GM21619 (cell line): ENCODE results near the gene SSBP3.
"Not testable (repeated sequence)": the region's sequence is repeated elsewhere in the genome, so short reads cannot be mapped to it uniquely, and the experiment has no call there.

Experiments
- ATAC-seq: cut with Tn5 transposase; IDR thresholded peaks from one replicate; pipeline ENCODE4 v1.9.1; 2021; ENCODE audit not compliant: unreplicated experiment

Gene SSBP3

DNA sequence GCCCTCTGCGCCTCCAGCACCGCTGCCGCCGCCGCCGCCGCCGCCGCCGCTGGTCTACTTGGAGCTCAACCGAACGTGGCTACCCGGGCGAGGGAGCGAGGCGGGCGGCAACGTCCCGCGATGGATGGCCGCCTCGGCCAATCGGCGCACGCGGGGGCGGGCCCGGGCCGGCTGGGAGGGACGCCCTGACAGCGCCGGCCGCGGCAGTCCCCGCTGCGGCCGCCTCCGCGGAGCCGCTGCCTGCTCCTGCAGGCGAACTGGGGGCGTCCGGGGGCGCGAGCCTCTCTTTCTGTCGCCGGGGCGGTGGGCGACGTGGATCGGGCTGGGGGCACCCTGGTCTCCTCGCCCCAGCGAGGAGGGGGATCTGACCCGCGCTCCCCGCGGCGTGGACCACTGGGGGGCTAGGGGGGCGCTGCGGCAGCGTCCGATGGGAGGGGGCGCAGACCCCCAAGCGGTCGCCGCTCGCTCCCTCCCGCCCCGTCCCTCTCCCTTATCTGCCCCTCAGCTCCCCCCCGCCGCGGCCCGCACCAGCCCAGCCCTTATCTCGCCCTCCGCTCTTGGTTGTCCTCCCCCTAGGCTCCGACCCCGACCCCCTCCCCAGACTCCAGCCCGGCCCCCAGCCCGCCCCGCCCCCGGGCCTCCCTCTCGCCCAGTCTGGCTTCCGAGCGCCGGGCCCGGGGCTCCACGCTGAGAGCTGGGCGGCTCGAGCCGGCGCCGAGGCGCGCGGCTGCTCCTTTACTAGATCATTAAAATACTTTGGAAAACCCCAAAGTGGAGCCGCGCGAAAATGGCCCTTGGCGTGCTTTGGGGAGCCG, at the start of gene SSBP3:
SSBP3 (minus strand) TSS at position 56 of the 815 bp plus-strand sequence.
- ATAC-seq: peak; percentile 87

DNA sequence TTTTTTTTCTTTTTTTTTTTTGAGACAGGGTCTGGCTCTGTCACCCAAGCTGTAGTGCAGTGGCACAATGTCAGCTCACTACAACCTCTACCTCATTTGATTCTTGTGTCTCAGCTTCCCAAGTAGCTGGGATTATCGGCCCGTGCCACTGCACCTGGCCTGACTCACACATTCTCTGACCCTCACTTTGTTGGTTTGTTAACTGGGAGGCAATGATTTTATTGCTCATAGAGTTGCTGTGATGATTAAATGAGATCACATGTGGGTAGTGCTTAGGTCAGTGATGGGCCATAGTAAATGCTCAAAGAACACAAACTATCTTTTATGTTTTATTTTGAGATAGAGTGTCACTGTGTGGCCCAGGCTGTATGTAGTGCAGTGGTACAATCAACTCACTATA, 47.3 kb upstream of the SSBP3 start:
- ATAC-seq: no peak

DNA sequence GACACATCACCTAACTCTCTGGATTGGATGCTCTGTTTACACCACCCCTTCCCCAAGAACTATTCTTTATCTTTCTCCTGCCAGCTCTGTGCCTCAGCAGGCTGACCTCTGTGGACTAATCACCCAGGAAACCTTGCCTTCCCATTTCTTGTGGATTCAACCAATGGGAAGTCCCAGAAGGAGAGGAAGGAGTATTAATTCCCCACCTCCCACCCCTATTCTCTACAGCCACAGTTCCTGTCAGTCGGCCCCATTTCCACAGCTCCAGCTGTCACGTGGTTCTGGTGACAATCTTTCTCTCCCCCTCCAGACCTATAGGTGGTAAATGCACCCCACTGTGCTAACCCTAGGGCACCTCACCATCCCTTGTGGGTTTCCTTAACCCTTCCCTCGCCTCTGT, 46.8 kb upstream of the SSBP3 start:
- ATAC-seq: no peak

GRCh38 chr1:54449431-54449830, 43.2 kb upstream of the SSBP3 start:
- ATAC-seq: not testable (repeated sequence)

DNA sequence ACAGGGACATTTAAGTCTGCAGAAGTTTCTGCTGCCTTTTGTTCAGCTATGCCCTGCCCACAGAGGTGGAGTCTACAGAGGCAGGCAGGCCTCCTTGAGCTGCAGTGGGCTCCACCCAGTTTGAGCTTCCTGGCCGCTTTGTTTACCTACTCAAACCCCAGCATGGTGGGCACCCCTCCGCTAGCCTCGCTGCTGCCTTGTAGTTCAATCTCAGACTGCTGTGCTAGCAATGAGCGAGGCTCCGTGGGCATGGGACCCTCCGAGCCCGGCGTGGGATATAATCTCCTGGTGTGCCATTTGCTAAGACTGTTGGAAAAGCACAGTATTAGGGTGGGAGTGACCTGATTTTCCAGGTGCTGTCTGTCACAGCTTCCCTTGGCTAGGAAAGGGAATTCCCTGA, 42.6 kb upstream of the SSBP3 start:
- not testable (repeated sequence) for ATAC-seq

DNA sequence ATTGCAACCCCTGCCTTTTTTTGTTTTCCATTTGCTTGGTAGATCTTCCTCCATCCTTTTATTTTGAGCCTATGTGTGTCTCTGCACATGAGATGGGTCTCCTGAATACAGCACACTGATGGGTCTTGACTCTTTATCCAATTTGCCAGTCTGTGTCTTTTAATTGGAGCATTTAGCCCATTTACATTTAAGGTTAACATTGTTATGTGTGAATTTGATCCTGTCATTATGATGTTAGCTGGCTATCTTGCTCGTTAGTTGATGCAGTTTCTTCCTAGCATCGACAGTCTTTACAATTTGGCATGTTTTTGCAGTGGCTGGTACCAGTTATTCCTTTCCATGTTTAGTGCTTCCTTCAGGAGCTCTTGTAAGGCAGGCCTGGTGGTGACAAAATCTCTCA, 40.9 kb upstream of the SSBP3 start:
- ATAC-seq: not testable (repeated sequence)

DNA sequence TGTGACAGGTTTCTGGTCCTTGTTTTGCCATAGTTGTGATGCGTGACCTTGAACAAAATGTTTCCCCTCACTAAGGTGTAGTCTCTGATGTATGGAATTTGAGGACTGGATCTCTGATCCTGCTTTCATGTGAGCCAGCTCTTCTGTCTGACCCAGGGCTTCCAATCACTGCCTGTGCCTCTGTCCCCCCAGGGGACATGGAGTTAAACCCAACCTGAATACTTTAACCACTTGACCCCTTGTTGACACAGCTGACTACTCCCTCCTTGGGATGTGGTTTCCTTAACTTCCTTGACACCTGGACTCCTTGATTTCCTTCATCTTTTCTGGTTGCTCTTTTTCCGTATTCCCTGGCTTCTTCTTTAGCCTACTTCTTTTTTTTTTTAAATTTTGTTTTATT, 36.0 kb upstream of the SSBP3 start:
- ATAC-seq: no peak

DNA sequence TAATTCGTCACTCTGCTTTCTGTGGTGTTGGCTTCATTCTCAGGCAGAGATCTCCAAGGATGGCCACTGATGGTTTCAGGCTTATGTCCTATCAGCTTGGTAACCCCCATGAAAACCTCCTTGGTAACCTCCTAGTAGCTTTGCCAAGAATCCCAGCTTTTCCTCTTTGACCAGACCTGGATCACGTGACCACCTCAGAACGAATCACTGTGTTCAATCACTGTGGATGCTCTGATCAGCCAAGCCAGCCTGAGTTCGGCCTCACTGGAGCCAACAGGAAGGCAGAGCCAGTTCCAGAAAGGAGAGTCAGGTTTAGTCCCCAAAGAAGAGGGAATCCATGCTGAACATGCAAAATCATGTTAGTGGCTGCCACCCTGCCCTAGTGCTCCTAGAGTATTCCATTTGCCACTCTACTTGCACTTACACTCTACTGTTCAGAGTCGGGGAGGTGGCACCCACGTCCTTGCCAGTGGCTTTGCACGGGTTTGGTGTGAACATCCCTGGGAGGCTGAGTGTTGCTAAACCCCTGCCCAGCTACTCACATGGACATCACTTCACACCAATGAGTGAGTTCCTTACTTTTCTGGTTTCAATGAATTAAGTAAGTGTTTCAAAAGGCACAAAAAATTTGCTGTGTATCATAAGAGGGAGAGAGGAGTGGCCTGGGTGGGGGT, 33.5 kb upstream of the SSBP3 start:
- no peak for ATAC-seq

DNA sequence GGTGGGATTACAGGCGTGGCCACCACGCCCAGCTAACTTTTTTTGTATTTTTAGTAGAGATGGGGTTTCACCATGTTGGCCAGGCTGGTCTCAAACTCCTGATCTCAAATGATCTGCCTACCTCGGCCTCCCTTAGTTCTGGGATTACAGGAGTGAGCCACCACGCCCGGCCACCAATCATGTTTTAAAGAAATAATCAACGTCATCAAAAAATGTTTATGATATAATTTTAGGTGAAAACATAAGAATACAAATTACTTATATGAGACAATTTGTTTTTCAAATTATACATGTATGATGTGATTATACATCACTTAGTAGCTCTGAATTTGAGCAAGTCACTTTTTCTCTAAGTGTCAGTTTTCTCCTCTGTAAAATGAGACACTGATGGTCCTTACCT, 31.6 kb upstream of the SSBP3 start:
- ATAC-seq: no peak

DNA sequence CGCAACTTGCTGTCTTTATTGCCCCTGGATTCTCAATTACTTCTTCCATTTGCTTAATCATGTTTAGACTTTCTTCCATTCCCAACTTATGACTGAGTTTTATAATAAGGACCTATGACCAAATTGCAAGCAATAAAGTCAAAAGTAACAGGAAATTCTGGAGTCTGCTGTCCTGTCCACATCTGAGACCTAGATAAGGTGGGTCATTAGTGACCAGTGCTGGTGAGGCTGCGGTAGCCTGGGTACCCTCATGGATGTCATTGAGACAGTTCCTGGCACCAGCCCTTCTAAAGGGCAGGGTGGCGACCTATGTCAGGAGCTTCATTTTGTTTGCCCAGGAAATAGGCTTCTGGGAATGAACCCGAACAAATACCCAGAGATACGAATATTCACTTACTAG, 30.6 kb upstream of the SSBP3 start:
- ATAC-seq: no peak

DNA sequence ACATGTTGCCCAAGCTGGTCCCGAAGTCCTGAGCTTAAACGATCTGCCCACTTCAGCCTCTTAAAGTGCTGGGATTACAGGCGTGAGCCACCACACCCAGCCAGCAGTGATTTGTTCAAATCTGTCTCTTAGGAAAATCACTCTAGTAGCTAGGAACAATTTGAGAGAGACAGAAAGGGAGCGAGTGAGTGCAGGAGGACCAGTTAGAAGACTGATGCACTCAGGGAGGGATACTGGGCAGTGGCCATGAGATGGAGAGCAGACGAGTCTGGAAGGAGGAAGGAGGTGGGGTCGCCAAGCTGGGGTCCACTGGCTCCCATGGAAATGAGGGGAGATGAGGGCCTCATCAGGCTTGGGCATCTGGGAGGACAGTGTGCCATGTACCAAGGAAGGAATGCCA, 23.6 kb upstream of the SSBP3 start:
- no peak for ATAC-seq

GRCh38 chr1:54428837-54429518, 22.8 kb upstream of the SSBP3 start:
- no peak for ATAC-seq

- ATAC-seq: no peak
Observed at GRCh38 chr1:54425152-54425584, 19.0 kb upstream of the SSBP3 start.

- no peak for ATAC-seq
Observed at GRCh38 chr1:54424398-54424797, 18.2 kb upstream of the SSBP3 start.

DNA sequence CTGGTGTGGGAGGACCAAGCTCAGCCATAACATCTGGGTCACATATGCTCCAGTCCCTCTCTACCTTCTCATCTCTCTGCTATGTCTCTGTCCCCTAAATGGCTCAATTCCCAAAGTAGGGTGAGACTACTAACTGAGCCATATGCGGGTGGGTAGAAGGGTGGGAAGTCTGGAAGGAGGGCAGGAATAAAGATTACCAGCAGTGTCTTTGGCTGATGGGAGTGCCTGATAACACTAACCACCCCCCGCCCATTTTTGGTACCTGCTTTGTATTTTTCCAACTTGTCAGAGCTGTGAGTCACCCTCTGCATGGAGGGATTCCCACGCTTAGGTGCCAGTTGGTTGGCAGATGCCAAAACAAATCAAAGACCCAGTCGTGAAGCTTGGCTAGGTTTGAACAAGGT, 14.9 kb upstream of the SSBP3 start:
- ATAC-seq: no peak

DNA sequence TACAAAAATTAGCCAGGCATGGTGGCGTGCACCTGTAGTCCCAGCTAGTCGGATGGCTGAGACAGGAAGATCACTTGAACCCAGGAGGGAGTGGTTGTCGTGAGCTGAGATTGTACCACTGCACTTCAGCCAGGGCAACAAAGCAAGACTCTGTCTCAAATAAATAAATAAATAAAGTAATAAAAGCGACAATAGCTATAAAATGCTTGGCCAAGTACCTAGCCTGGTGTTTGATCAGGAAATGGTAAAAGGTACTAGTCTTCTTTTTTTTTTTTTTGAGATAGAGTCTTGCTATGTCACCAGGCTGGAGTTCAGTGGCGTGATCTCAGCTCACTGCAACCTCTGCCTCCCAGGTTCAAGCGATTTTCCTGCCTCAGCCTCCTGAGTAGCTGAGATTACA, 12.4 kb upstream of the SSBP3 start:
- not testable (repeated sequence) for ATAC-seq

DNA sequence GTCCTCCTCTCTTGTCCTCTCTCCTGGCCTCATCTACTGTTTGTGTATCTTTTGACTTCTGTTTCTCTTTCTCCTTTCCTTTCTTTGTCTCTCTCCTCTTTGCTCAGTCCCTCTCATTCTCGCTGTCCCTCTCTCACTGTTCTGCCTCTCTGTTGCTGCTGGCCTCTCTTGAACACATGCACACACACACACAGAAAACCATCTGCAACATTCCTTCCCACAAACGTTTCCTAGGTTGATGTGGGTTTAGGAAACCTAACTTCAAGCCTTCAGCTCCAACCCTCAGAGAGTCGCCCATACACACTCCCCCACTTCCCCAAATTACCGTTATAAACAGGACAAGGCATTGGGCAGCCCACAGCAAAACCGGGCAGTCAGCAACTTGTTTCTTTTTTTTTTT, 10.9 kb upstream of the SSBP3 start:
- ATAC-seq: no peak

DNA sequence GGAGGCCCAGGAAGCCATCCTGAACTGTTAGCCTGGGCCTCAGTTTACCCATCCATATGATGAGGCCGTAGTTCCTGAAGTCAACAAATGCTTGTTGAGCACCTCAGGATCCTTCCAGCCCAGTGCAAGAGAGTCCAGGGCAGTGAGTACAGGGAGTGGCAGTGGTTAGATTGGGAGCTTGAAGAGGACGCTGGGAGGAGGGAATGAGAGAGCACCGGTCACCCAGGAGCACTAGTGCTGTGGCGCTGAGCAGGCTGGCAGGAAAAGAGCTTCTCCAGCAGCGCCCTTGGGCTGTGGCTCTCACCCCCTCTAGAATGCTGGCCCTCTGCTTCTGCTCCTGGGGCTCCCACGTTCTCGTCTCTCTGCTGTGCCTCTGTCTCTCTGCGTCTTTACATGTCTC, 10.2 kb upstream of the SSBP3 start:
- ATAC-seq: no peak

- no peak for ATAC-seq
Observed at GRCh38 chr1:54415991-54416390, 9.8 kb upstream of the SSBP3 start.

- no peak for ATAC-seq
Observed at GRCh38 chr1:54415533-54415932, 9.3 kb upstream of the SSBP3 start.

DNA sequence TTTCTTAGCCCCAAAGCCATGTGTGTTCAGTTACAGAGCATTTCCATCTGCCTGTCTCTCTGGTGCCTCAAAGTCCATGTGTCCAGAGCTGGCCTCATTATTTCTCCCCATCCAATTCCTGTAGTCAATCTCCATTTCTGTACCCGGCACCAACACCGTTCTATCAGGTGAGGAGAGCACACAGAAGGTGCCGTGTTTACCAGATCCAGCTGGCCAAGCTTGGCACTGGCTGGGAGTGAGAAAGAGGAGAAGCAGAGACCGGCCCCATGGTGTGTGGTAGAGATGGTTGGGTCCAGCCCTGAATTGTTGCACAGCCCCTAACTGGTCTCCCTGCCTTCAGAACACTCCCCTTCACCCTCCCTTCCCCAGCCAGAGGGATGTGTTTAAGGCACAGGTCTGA, 7.5 kb upstream of the SSBP3 start:
- no peak for ATAC-seq

- no peak for ATAC-seq
Observed at GRCh38 chr1:54413295-54413694, 7.1 kb upstream of the SSBP3 start.
